ENCODE measurements around the gene FBLN5. TPM values are rescaled to one million over a fixed set of nuclear protein-coding genes. Genes with fewer than 3 reads are reported as not detected.
A peak's percentile ranks its signal among the peaks of the same experiment; 100 is the strongest.

Gene FBLN5
- polyA plus RNA-seq, 2 donors, result 3.3 to 9.7 TPM

DNA sequence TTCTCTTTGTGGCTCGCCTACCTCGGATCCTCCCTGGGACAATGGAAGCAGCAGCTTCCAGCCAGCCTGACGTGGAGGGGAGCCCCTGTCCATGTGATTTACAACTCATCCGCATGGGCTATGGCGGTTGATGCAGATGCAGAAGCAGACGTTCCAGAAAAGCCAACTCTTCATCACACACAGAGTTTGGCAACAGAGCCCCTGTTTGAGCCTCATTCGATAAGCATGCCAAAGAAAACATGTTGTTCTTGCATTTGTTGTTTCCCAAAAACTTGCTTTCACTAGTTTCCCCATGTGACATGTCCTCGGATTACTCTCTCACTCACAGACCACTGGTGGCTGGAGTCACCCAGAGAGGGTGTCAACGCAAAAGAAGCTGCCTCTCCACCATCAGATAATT is 63.7 kb downstream of the FBLN5 start:
- whole genome bisulfite sequencing, 2 donors, result 71 to 83% methylated on average over 9 of the region's 9 CpGs
- no peak overlapping the region for H3K27ac ChIP-seq (ENCODE audit: low read depth in 2 of 2, low read length in 1 of 2)
- H3K36me3 ChIP-seq (ENCODE audit: control insufficient read depth in 2 of 2, insufficient read depth in 2 of 2, low read length in 1 of 2), result peaks cover 0 to 2% of the 10 kb centered on the region in 2 donors
- H3K4me3 ChIP-seq (ENCODE audit: low read depth in 1 of 2, low read length in 2 of 2), result no peak overlapping the region
- H3K4me1 ChIP-seq (ENCODE audit: control insufficient read depth in 2 of 2, insufficient read depth in 2 of 2, low read length in 1 of 2), result peaks cover 2 to 5% of the 10 kb centered on the region in 2 donors
- no peaks in the 10 kb centered on the region for H3K9me3 ChIP-seq (ENCODE audit: control insufficient read depth in 2 of 2, insufficient read depth in 1 of 2, low read depth in 1 of 2, low read length in 1 of 2)
- no peaks in the 10 kb centered on the region for H3K27me3 ChIP-seq (ENCODE audit: control insufficient read depth in 1 of 2, insufficient read depth in 2 of 2, low read length in 2 of 2)

DNA sequence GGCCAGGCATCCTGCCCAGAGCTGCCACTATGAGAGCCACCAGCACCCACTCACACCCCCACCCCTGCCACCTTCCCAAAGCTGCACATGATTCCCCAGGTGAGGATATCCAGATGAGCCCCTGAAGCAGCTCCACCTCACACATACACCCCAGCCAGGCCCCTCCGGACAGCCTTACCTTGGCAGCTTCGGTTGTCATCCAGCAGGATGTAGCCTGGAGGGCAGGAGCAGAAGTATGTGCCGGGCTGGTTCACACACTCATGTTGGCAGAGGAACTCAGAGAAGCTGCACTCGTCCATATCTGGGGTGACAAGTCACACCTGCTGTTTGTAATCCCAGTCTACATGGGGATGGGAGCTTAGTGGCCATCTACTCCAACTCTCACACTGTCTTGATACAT is 64.7 kb downstream of the FBLN5 start:
- H3K9me3 ChIP-seq (ENCODE audit: control insufficient read depth in 2 of 2, insufficient read depth in 1 of 2, low read depth in 1 of 2, low read length in 1 of 2), result no peaks in the 10 kb centered on the region
- peak overlapping the region in 1 of 2 donors; percentile 45 for H3K27ac ChIP-seq (ENCODE audit: low read depth in 2 of 2, low read length in 1 of 2)
- H3K4me3 ChIP-seq (ENCODE audit: low read depth in 1 of 2, low read length in 2 of 2), result no peak overlapping the region
- WGBS, 2 donors, result 44 to 79% methylated on average over 4 of the region's 4 CpGs
- peaks cover 0 to 2% of the 10 kb centered on the region in 2 donors for H3K36me3 ChIP-seq (ENCODE audit: control insufficient read depth in 2 of 2, insufficient read depth in 2 of 2, low read length in 1 of 2)
- H3K27me3 ChIP-seq (ENCODE audit: control insufficient read depth in 1 of 2, insufficient read depth in 2 of 2, low read length in 2 of 2), result no peaks in the 10 kb centered on the region
- peaks cover 2 to 5% of the 10 kb centered on the region in 2 donors for H3K4me1 ChIP-seq (ENCODE audit: control insufficient read depth in 2 of 2, insufficient read depth in 2 of 2, low read length in 1 of 2)

DNA sequence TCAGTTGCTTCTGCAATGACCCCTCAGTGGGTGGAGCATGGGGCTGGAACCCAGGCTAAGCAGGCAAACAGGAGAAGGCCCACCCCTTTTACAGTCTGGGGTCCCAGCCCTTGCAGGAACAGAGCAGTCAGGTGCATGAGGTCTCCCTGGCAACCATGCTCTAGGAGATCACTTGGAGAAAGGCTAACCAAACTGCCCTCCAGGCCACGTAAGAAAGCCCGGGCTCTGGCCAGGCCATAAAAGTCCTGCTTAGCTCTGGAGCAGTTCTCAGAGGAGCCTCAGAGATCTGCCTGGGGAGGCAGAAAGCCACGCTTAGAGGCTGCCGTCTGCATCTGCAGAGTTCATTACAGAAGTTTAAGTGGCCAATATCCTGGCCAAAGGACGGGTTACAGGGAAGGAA is 65.1 kb downstream of the FBLN5 start:
- H3K27ac ChIP-seq (ENCODE audit: low read depth in 2 of 2, low read length in 1 of 2), result no peak overlapping the region
- 85 to 88% methylated on average over 5 of the region's 5 CpGs for WGBS, 2 donors
- H3K4me3 ChIP-seq (ENCODE audit: low read depth in 1 of 2, low read length in 2 of 2), result no peak overlapping the region
- H3K36me3 ChIP-seq (ENCODE audit: control insufficient read depth in 2 of 2, insufficient read depth in 2 of 2, low read length in 1 of 2), result peaks cover 0 to 2% of the 10 kb centered on the region in 2 donors
- peaks cover 2 to 5% of the 10 kb centered on the region in 2 donors for H3K4me1 ChIP-seq (ENCODE audit: control insufficient read depth in 2 of 2, insufficient read depth in 2 of 2, low read length in 1 of 2)
- no peaks in the 10 kb centered on the region for H3K9me3 ChIP-seq (ENCODE audit: control insufficient read depth in 2 of 2, insufficient read depth in 1 of 2, low read depth in 1 of 2, low read length in 1 of 2)
- H3K27me3 ChIP-seq (ENCODE audit: control insufficient read depth in 1 of 2, insufficient read depth in 2 of 2, low read length in 2 of 2), result no peaks in the 10 kb centered on the region

- H3K27ac ChIP-seq (ENCODE audit: low read depth in 2 of 2, low read length in 1 of 2), result no peak overlapping the region
- WGBS, 2 donors, result 76 to 90% methylated on average over 6 of the region's 6 CpGs
- H3K4me1 ChIP-seq (ENCODE audit: control insufficient read depth in 2 of 2, insufficient read depth in 2 of 2, low read length in 1 of 2), result peaks cover 0 to 3% of the 10 kb centered on the region in 2 donors
- H3K36me3 ChIP-seq (ENCODE audit: control insufficient read depth in 2 of 2, insufficient read depth in 2 of 2, low read length in 1 of 2), result peaks cover 0 to 2% of the 10 kb centered on the region in 2 donors
- H3K4me3 ChIP-seq (ENCODE audit: low read depth in 1 of 2, low read length in 2 of 2), result no peak overlapping the region
- no peaks in the 10 kb centered on the region for H3K9me3 ChIP-seq (ENCODE audit: control insufficient read depth in 2 of 2, insufficient read depth in 1 of 2, low read depth in 1 of 2, low read length in 1 of 2)
- H3K27me3 ChIP-seq (ENCODE audit: control insufficient read depth in 1 of 2, insufficient read depth in 2 of 2, low read length in 2 of 2), result no peaks in the 10 kb centered on the region
Measured at GRCh38 chr14:91879196-91879595, 68.3 kb downstream of the FBLN5 start.

GRCh38 chr14:91878274-91878673 is 69.2 kb downstream of the FBLN5 start:
- Histone ChIP-seq H3K4me1 (ENCODE audit: control insufficient read depth in 2 of 2, insufficient read depth in 2 of 2, low read length in 1 of 2) (peaks cover 0 to 11% of the 10 kb centered on the region in 2 donors), H3K27me3 (ENCODE audit: control insufficient read depth in 1 of 2, insufficient read depth in 2 of 2, low read length in 2 of 2) (no peaks in the 10 kb centered on the region), H3K4me3 (ENCODE audit: low read depth in 1 of 2, low read length in 2 of 2) (no peak overlapping the region), H3K27ac (ENCODE audit: low read depth in 2 of 2, low read length in 1 of 2) (no peak overlapping the region), H3K36me3 (ENCODE audit: control insufficient read depth in 2 of 2, insufficient read depth in 2 of 2, low read length in 1 of 2) (peaks cover 0 to 2% of the 10 kb centered on the region in 2 donors), H3K9me3 (ENCODE audit: control insufficient read depth in 2 of 2, insufficient read depth in 1 of 2, low read depth in 1 of 2, low read length in 1 of 2) (no peaks in the 10 kb centered on the region)
- WGBS, 2 donors, result 95 to 98% methylated on average over 5 of the region's 5 CpGs

GRCh38 chr14:91877376-91877915 is 70.0 kb downstream of the FBLN5 start:
- H3K27me3 ChIP-seq (ENCODE audit: control insufficient read depth in 1 of 2, insufficient read depth in 2 of 2, low read length in 2 of 2), result no peaks in the 10 kb centered on the region
- peaks cover 0 to 2% of the 10 kb centered on the region in 2 donors for H3K36me3 ChIP-seq (ENCODE audit: control insufficient read depth in 2 of 2, insufficient read depth in 2 of 2, low read length in 1 of 2)
- no peak overlapping the region for H3K4me3 ChIP-seq (ENCODE audit: low read depth in 1 of 2, low read length in 2 of 2)
- 81 to 82% methylated on average over 13 of the region's 13 CpGs for WGBS, 2 donors
- H3K27ac ChIP-seq (ENCODE audit: low read depth in 2 of 2, low read length in 1 of 2), result no peak overlapping the region
- H3K9me3 ChIP-seq (ENCODE audit: control insufficient read depth in 2 of 2, insufficient read depth in 1 of 2, low read depth in 1 of 2, low read length in 1 of 2), result no peaks in the 10 kb centered on the region
- peaks cover 3 to 14% of the 10 kb centered on the region in 2 donors for H3K4me1 ChIP-seq (ENCODE audit: control insufficient read depth in 2 of 2, insufficient read depth in 2 of 2, low read length in 1 of 2)

DNA sequence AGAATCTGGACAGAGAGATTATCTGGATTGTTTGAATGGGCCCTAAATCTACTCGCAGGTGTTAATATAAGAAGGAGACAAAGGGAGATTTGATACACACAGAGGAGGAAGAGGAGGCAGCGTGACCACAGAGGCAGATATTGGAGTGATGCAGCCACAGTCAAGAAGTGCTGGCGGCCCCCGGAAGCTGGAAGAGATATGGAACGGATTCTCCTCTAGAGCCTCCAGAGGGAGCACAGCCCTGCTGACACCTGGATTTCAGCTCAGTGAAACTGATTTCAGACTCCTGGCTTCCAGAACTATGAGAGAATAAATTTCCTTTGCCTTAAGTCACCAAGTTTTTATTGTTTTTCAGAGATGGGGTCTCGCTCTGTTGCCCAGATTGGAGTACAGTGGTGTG is 71.0 kb downstream of the FBLN5 start:
- no peaks in the 10 kb centered on the region for H3K27me3 ChIP-seq (ENCODE audit: control insufficient read depth in 1 of 2, insufficient read depth in 2 of 2, low read length in 2 of 2)
- H3K36me3 ChIP-seq (ENCODE audit: control insufficient read depth in 2 of 2, insufficient read depth in 2 of 2, low read length in 1 of 2), result no peaks in the 10 kb centered on the region
- peaks cover 3 to 17% of the 10 kb centered on the region in 2 donors for H3K4me1 ChIP-seq (ENCODE audit: control insufficient read depth in 2 of 2, insufficient read depth in 2 of 2, low read length in 1 of 2)
- 84 to 95% methylated on average over 6 of the region's 6 CpGs for WGBS, 2 donors
- H3K4me3 ChIP-seq (ENCODE audit: low read depth in 1 of 2, low read length in 2 of 2), result no peak overlapping the region
- H3K9me3 ChIP-seq (ENCODE audit: control insufficient read depth in 2 of 2, insufficient read depth in 1 of 2, low read depth in 1 of 2, low read length in 1 of 2), result no peaks in the 10 kb centered on the region
- H3K27ac ChIP-seq (ENCODE audit: low read depth in 2 of 2, low read length in 1 of 2), result no peak overlapping the region

- no peak overlapping the region for H3K27ac ChIP-seq (ENCODE audit: low read depth in 2 of 2, low read length in 1 of 2)
- H3K4me1 ChIP-seq (ENCODE audit: control insufficient read depth in 2 of 2, insufficient read depth in 2 of 2, low read length in 1 of 2), result peaks cover 3 to 17% of the 10 kb centered on the region in 2 donors
- H3K4me3 ChIP-seq (ENCODE audit: low read depth in 1 of 2, low read length in 2 of 2), result no peak overlapping the region
- no peaks in the 10 kb centered on the region for H3K9me3 ChIP-seq (ENCODE audit: control insufficient read depth in 2 of 2, insufficient read depth in 1 of 2, low read depth in 1 of 2, low read length in 1 of 2)
- 64 to 79% methylated on average over 9 of the region's 9 CpGs for WGBS, 2 donors
- no peaks in the 10 kb centered on the region for H3K27me3 ChIP-seq (ENCODE audit: control insufficient read depth in 1 of 2, insufficient read depth in 2 of 2, low read length in 2 of 2)
- H3K36me3 ChIP-seq (ENCODE audit: control insufficient read depth in 2 of 2, insufficient read depth in 2 of 2, low read length in 1 of 2), result no peaks in the 10 kb centered on the region
Measured at GRCh38 chr14:91875525-91876286, 71.8 kb downstream of the FBLN5 start.

DNA sequence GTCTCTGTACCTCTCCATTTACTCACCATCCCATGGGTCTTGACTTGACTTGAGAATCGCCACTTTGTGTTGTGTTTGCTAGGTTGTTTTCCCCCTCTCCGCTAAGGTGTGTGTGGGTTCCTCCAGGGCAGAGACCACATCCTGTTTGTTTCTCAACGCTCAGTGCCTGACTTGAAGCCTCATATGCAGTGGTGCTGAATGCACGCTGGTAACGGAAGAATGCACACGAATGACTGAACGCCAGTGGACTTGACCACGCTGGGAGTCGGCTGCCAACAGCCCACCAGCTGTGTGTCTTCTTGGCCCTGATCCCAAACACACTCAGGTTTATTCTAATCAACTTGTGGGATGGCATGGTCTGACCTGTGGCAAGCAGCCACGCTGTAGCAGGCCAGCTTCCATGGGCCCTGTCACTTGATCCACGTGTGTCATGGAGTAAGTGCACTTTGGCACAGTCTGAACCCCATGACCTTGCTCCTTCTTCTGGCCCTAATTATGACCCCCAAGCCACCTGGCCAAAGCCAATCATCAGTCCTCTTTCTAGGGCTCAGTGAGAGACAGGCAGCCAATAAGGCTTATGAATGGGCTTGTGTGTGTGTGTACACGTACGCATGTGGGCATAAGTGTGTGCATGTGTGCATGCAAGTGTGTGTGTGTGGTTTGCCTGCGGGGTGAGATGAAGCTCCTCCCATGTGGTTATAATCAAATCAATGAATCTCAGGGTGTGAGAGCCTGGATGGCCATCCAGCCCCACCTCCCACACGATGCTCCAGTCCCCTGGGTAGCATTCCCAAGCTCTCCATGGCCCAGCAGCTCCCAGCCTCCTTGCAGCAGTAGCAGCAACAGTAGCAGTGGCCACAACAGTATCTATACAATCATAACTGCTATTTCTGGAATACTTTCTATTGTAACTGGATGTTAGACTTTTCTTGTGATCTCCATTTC is 73.8 kb downstream of the FBLN5 start:
- Histone ChIP-seq H3K9me3 (ENCODE audit: control insufficient read depth in 2 of 2, insufficient read depth in 1 of 2, low read depth in 1 of 2, low read length in 1 of 2) (no peaks in the 10 kb centered on the region), H3K27ac (ENCODE audit: low read depth in 2 of 2, low read length in 1 of 2) (peak overlapping the region; percentile 24 to 26), H3K4me1 (ENCODE audit: control insufficient read depth in 2 of 2, insufficient read depth in 2 of 2, low read length in 1 of 2) (peaks cover 3 to 17% of the 10 kb centered on the region in 2 donors), H3K27me3 (ENCODE audit: control insufficient read depth in 1 of 2, insufficient read depth in 2 of 2, low read length in 2 of 2) (no peaks in the 10 kb centered on the region), H3K4me3 (ENCODE audit: low read depth in 1 of 2, low read length in 2 of 2) (no peak overlapping the region), H3K36me3 (ENCODE audit: control insufficient read depth in 2 of 2, insufficient read depth in 2 of 2, low read length in 1 of 2) (no peaks in the 10 kb centered on the region)
- WGBS, 2 donors, result 63 to 70% methylated on average over 15 of the region's 15 CpGs

All from esophagus (tissue), 2 donors.